Erythroblast (primary cell): ENCODE measurements around the gene MCM5.

Source experiments
- GATA1 ChIP-seq: IDR thresholded peaks from 2 replicates; pipeline ENCODE4 v1.6.1; 2011; ENCODE audit warnings: low read depth, mild to moderate bottlenecking, control low read depth, low read length, moderate library complexity
- POLR2A ChIP-seq: IDR thresholded peaks from 2 replicates; pipeline ENCODE4 v1.6.1; 2011; ENCODE audit warnings: mild to moderate bottlenecking, low read length

DNA sequence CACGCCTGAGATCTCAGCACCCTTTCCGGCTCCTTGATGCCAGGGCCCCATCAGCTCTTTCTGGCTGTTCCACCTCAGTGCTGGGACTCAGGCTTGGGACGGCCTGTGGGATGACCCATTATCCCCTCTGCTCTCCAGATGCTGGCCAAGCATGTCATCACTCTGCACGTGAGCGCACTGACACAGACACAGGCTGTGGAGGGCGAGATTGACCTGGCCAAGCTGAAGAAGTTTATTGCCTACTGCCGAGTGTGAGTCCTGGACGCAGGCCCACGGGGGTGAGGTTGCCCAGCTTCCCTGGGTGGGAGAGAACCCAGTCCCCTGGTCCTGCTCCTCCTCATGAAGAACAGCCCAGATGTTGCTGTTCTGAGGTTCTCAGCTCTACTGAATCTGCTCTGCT, 17.7 kb downstream of the MCM5 start:
- TF ChIP-seq POLR2A = no peak
- TF ChIP-seq GATA1 = no peak
